HepG2 (cell line): ENCODE data around the gene ERMARD. TPM values are rescaled to one million over a fixed set of nuclear protein-coding genes. Genes with fewer than 3 reads are reported as not detected.

Source experiments
- ATAC-seq: fragments of 200-7000 bp; cut with Tn5 transposase; 3 replicates; pipeline ENCODE4 v1.9.1; 2020; ENCODE audit warnings: mild to moderate bottlenecking, moderate library complexity
- BruUV-seq: library from RNA; stranded (reverse); fragments of 400-500 nt; replicated peaks from 2 replicates; lab custom pipeline; 2021; lab: Mats Ljungman, UMichigan
- CTCF ChIA-PET: fragments of 300-600 bp; formaldehyde crosslinking; extraction: SDS; loops from one replicate; lab custom pipeline; 2021; ENCODE audit warnings: low total read pairs, inconsistent platforms, low intra/inter-chr PET ratio; lab: Yijun Ruan, JAX
- POLR2A ChIA-PET: fragments of 350-600 bp; sonication (Branson Sonifier 250); formaldehyde crosslinking; loops from one replicate; lab custom pipeline; 2020; ENCODE audit warnings: antibody characterized with exemption, inconsistent platforms; lab: Yijun Ruan, JAX
- DNase-seq: peaks from one replicate; pipeline ENCODE4 v3.0.0-alpha.2; 2015; ENCODE audit warnings: low spot score
- FAIRE-seq: peaks from 3 replicates; lab custom pipeline; 2011; peaks lifted over from hg19 to GRCh38; lab: Jason Lieb, UNC
- H2AFZ ChIP-seq: one replicate; pipeline ENCODE4 v1.6.1; 2011; ENCODE audit warnings: low read length, inconsistent platforms
- H3K27ac ChIP-seq: fragments of 300-600 bp; 3 replicates; pipeline ENCODE4 v1.8.0; 2011; ENCODE audit warnings: mixed run types, mild to moderate bottlenecking, mixed read lengths, low read length, inconsistent platforms; ENCODE audit not compliant: insufficient read depth; ENCODE audit errors: extremely low read length
- H3K27me3 ChIP-seq, 2 experiments: fragments of 200-600 bp in 1 of 2; 2 replicates in 1 of 2; 3 replicates in 1 of 2; pipeline versions ENCODE4 v1.6.0 to v1.8.0; 2011; ENCODE audit warnings: low read length in 2 of 2, mild to moderate bottlenecking in 2 of 2, moderate library complexity in 2 of 2, inconsistent platforms in 1 of 2; ENCODE audit not compliant: insufficient read depth in 2 of 2, control insufficient read depth in 1 of 2
- H3K36me3 ChIP-seq, 2 experiments: fragments of 200-600 bp in 1 of 2; replicated peaks in 1 of 2; 2 replicates in 1 of 2; 3 replicates in 1 of 2; pipeline versions ENCODE4 v1.5.1 to v1.8.0; 2011; ENCODE audit warnings: low read length in 2 of 2, inconsistent platforms in 1 of 2; ENCODE audit not compliant: insufficient read depth in 2 of 2, control insufficient read depth in 1 of 2
- H3K4me1 ChIP-seq: 2 replicates; pipeline ENCODE4 v1.5.1; 2012; ENCODE audit warnings: low read length, inconsistent platforms; ENCODE audit not compliant: insufficient read depth
- H3K4me2 ChIP-seq: 2 replicates; pipeline ENCODE4 v1.6.0; 2011; ENCODE audit warnings: low read depth, low read length, inconsistent platforms
- H3K4me3 ChIP-seq, 3 experiments: fragments of 200-600 bp in 1 of 3; sonication (generic), shearing (Covaris generic) in 1 of 3; replicated peaks in 1 of 3; 2 replicates each; pipeline ENCODE4 v1.5.1; 2011 to 2016; ENCODE audit warnings: low read length in 3 of 3, inconsistent platforms in 2 of 3, low read depth in 2 of 3, mild to moderate bottlenecking in 2 of 3, control low read depth in 1 of 3, mixed read lengths in 1 of 3; ENCODE audit not compliant: insufficient read depth in 1 of 3
- H3K79me2 ChIP-seq: one replicate; pipeline ENCODE4 v1.6.1; 2011; ENCODE audit warnings: low read length, inconsistent platforms; ENCODE audit not compliant: insufficient read depth
- H3K9ac ChIP-seq: 2 replicates; pipeline ENCODE4 v1.6.0; 2011; ENCODE audit warnings: mild to moderate bottlenecking, low read depth, low read length, inconsistent platforms; ENCODE audit not compliant: insufficient read depth
- H3K9me3 ChIP-seq: 2 replicates; pipeline ENCODE4 v1.5.1; 2012; ENCODE audit warnings: mild to moderate bottlenecking, low read length
- H4K20me1 ChIP-seq: 2 replicates; pipeline ENCODE4 v1.6.0; 2011; ENCODE audit warnings: inconsistent platforms, mild to moderate bottlenecking, low read length, moderate library complexity; ENCODE audit not compliant: insufficient read depth
- AGO1 ChIP-seq: fragments of 200-400 bp; formaldehyde crosslinking; IDR thresholded peaks from 2 replicates; pipeline ENCODE4 v1.6.1; 2017; ENCODE audit warnings: mild to moderate bottlenecking, low read depth, low read length, moderate library complexity; ENCODE audit not compliant: poor library complexity, severe bottlenecking
- AGO2 ChIP-seq: fragments of 200-400 bp; formaldehyde crosslinking; optimal IDR thresholded peaks from 2 replicates; pipeline ENCODE3; 2017; ENCODE audit warnings: mild to moderate bottlenecking, low read depth, low read length, moderate library complexity
- ARID3A ChIP-seq: IDR thresholded peaks from 2 replicates; pipeline ENCODE4 v1.6.1; 2012; ENCODE audit warnings: low read depth, low read length, improper control_type of control experiment
- BCL3 ChIP-seq: sonication (generic); formaldehyde crosslinking; IDR thresholded peaks from 2 replicates; pipeline ENCODE4 v1.5.1; 2020; ENCODE audit warnings: mild to moderate bottlenecking, missing genetic modification reagents, moderate library complexity
- BHLHE40 ChIP-seq: IDR thresholded peaks from 2 replicates; pipeline ENCODE4 v1.6.1; 2011; ENCODE audit warnings: low read length, improper control_type of control experiment
- DRAP1 ChIP-seq: IDR thresholded peaks from 2 replicates; pipeline ENCODE4 v1.6.1; 2016; ENCODE audit warnings: missing genetic modification reagents, missing compliant biosample characterization
- HNRNPL ChIP-seq: fragments of 200-400 bp; formaldehyde crosslinking; IDR thresholded peaks from 2 replicates; pipeline ENCODE4 v1.6.1; 2017; ENCODE audit warnings: mild to moderate bottlenecking, low read depth, low read length
- KLF6 ChIP-seq: IDR thresholded peaks from 2 replicates; pipeline ENCODE4 v1.8.0; 2016; ENCODE audit warnings: missing biosample characterization, missing genetic modification reagents
- NFIC ChIP-seq: IDR thresholded peaks from 2 replicates; pipeline ENCODE4 v1.6.1; 2012; ENCODE audit warnings: mild to moderate bottlenecking, low read length, inconsistent platforms
- SIX4 ChIP-seq: sonication (generic); formaldehyde crosslinking; IDR thresholded peaks from 2 replicates; pipeline ENCODE4 v1.4.0; 2020; ENCODE audit warnings: missing genetic modification reagents
- ZNF451 ChIP-seq: sonication (generic); formaldehyde crosslinking; IDR thresholded peaks from 2 replicates; pipeline ENCODE4 v1.5.0; 2020; ENCODE audit warnings: mild to moderate bottlenecking, missing genetic modification reagents
- ZNF567 ChIP-seq: sonication (generic); formaldehyde crosslinking; IDR thresholded peaks from 2 replicates; pipeline ENCODE4 v1.8.1; 2023; ENCODE audit warnings: mild to moderate bottlenecking, missing genetic modification reagents, borderline replicate concordance
- ZNF598 ChIP-seq: sonication (generic); formaldehyde crosslinking; IDR thresholded peaks from 2 replicates; pipeline ENCODE4 v1.5.1; 2020; ENCODE audit warnings: mild to moderate bottlenecking, missing genetic modification reagents, borderline replicate concordance
- ZNF687 ChIP-seq: sonication (generic); formaldehyde crosslinking; IDR thresholded peaks from 2 replicates; pipeline ENCODE4 v1.5.1; 2020; ENCODE audit warnings: mild to moderate bottlenecking, missing genetic modification reagents, moderate library complexity
- ZNF75D ChIP-seq: sonication (generic); formaldehyde crosslinking; IDR thresholded peaks from 2 replicates; pipeline ENCODE4 v1.8.1; 2023; ENCODE audit warnings: missing genetic modification reagents, mild to moderate bottlenecking, borderline replicate concordance
- ZSCAN21 ChIP-seq: sonication (generic); formaldehyde crosslinking; IDR thresholded peaks from 2 replicates; pipeline ENCODE4 v1.8.0; 2022; ENCODE audit warnings: mild to moderate bottlenecking, missing genetic modification reagents, moderate library complexity, borderline replicate concordance
- whole genome bisulfite sequencing: methylation state at CpG from one replicate; pipeline ENCODE4 v1.1.6; 2017; ENCODE audit warnings: low lambda C conversion rate; 5-methylcytosine and 5-hydroxymethylcytosine counted together
- in situ Hi-C: cut with HindIII; loops from 2 replicates; pipeline ENCODE4 v1.10.0; 2017; ENCODE audit warnings: low pct_unique_long_range_greater_than_20kb; ENCODE audit not compliant: extremely low pct_ligation_motif_present
- intact Hi-C: fragments of 100-400 bp; cut with micrococcal nuclease; formaldehyde crosslinking; loops from one replicate; pipeline ENCODE4 v1.10.0; 2022; ENCODE audit not compliant: unreplicated experiment
- polyA plus RNA-seq, 8 experiments: library from polyadenylated mRNA; depleted of rRNA in 3 of 8; stranded (reverse) in 7 of 8; unstranded in 1 of 8; fragments of >200 nt; fragmentation: Illumina TruSeq in 4 of 8; extraction: Trizol in 4 of 8; gene quantifications; 2 replicates each; pipeline versions ENCODE4 v1.2.1 to v1.2.3, GENCODE V29; 2011 to 2016; ENCODE audit warnings: low read depth in 4 of 8, missing spikeins in 1 of 8, mixed read lengths in 1 of 8; ENCODE audit not compliant: insufficient read depth in 1 of 8
- total RNA-seq, 5 experiments: library from RNA; depleted of rRNA; stranded (reverse); fragments of >200 nt; fragmentation: Illumina TruSeq; extraction: Trizol; gene quantifications; 2 replicates each; pipeline ENCODE4 v1.2.3, GENCODE V29; 2016; ENCODE audit warnings: low read depth in 1 of 5

Gene ERMARD
- total and polyA plus RNA-seq, 2 of the 13 experiments (the other 11 are each of a cell fraction or from before 2014, with no cell fraction given): 8.8 to 10.7 TPM

GRCh38 chr6:169794317-169795055 is 43.1 kb downstream of the ERMARD start:
- Histone ChIP-seq H3K4me3 (no peak overlapping the region), H3K27me3 (no peaks in the 10 kb centered on the region), H3K27ac (no peak overlapping the region), H2AFZ (no peak overlapping the region), H3K9me3 (no peaks in the 10 kb centered on the region), H3K9ac (no peak overlapping the region), H3K36me3 (no peaks in the 10 kb centered on the region), H3K79me2 (peaks cover 28% of the 10 kb centered on the region), H3K4me2 (peak overlapping the region; percentile 22; the same call in 1 of the 2 replicates), H4K20me1 (no peaks in the 10 kb centered on the region), H3K4me1 (peaks cover 81% of the 10 kb centered on the region)
- 91% methylated on average over 11 of the region's 13 CpGs for WGBS
- no peak for ATAC-seq
- POLR2A ChIA-PET: interaction anchor here (1.1 to 2.9 kb wide), 3 partner anchors 9 to 69 kb away, joined by 5 to 8 read pairs (median 5); no protein-coding TSS in a partner anchor
- DNase-seq: no peak
- in situ Hi-C loops: loop anchor here (5.0 kb wide), 1 partner anchor 88 kb away; no protein-coding TSS in a partner anchor
- no peak for FAIRE-seq
- intact Hi-C loops: loop anchor here (5.0 kb wide), 1 partner anchor 738 kb away; no protein-coding TSS in a partner anchor
- BruUV-seq: no TSS peak
- CTCF ChIA-PET: no interaction called here
- no peak for TF ChIP-seq ZSCAN21 (CRISPR knock-in tag)
- TF ChIP-seq AGO2: peak; percentile 87
- TF ChIP-seq ZNF75D (CRISPR knock-in tag): no peak
- TF ChIP-seq NFIC: no peak
- TF ChIP-seq AGO1: peak; percentile 71
- no peak for TF ChIP-seq ZNF567 (CRISPR knock-in tag)
- no peak for TF ChIP-seq ZNF451 (CRISPR knock-in tag)
- TF ChIP-seq ARID3A: no peak
- TF ChIP-seq ZNF598 (CRISPR knock-in tag): peak; percentile 73; the same call in 1 of the 2 replicates
- peak; percentile 45 for TF ChIP-seq ZNF687
- no peak for TF ChIP-seq BHLHE40
- no peak for TF ChIP-seq KLF6
- no peak for TF ChIP-seq SIX4 (CRISPR knock-in tag)
- TF ChIP-seq DRAP1 (CRISPR knock-in tag): no peak
- TF ChIP-seq BCL3 (CRISPR knock-in tag): 0 out of 2 replicates have a peak, but pooled peaks have one; percentile 31
- peak; percentile 53; the same call in 1 of the 2 replicates for TF ChIP-seq HNRNPL
